Heart left ventricle (tissue), 13 donors: ENCODE measurements around the gene BSPRY.

Source experiments
- POLR2A ChIP-seq, 2 donors: fragments of 450-650 bp; IDR thresholded peaks; one replicate each; pipeline ENCODE4 v1.6.1; 2017; ENCODE audit warnings: antibody characterized with exemption in 2 of 2, mild to moderate bottlenecking in 2 of 2, moderate library complexity in 2 of 2
- TF ChIP-seq, protein P1 (sequence below), 12 donors: fragments of 200-600 bp; sonication (generic) in 4 of 12; IDR thresholded peaks; one replicate each; pipeline versions ENCODE4 v1.5.0 to v1.8.0; 2018 to 2022; ENCODE audit warnings: antibody characterized with exemption in 12 of 12, mild to moderate bottlenecking in 5 of 12
- donor health status: ischemic (EF 13 %, LVEDD 7.1; RV severe dilation, severe dysfunction).
- donor health status: DM: no; HTN: yes; CAD: no.
- donor health status: DM: no; HTN: no; CAD: no.
- donor health status: ischemic (EF 25% LVEDD 6.9; RV normal size, moderate dysfunction).
- donor health status: ischemic (EF 25% LVEDD 5.7; RV mildly dilated, moderate dysfunction).
- donor health status: ischemic (EF 35%, LVEDD 5.7; RV mildly dilated, moderate dysfunction).
- donor health status: nonischemic (EF 11% LVEDD 7.7; RV severe dilation, severe dysfunction).
- donor health status: DM: yes; HTN: yes; CAD: no.
- donor health status: PGD.
- donor health status: ischemic (EF 29% LVEDD 5.4; RV normal size, mild dysfunction).
- donor health status: nonischemic (EF 23%, LVEDD 6.1; RV moderate dilation, normal function).

DNA sequence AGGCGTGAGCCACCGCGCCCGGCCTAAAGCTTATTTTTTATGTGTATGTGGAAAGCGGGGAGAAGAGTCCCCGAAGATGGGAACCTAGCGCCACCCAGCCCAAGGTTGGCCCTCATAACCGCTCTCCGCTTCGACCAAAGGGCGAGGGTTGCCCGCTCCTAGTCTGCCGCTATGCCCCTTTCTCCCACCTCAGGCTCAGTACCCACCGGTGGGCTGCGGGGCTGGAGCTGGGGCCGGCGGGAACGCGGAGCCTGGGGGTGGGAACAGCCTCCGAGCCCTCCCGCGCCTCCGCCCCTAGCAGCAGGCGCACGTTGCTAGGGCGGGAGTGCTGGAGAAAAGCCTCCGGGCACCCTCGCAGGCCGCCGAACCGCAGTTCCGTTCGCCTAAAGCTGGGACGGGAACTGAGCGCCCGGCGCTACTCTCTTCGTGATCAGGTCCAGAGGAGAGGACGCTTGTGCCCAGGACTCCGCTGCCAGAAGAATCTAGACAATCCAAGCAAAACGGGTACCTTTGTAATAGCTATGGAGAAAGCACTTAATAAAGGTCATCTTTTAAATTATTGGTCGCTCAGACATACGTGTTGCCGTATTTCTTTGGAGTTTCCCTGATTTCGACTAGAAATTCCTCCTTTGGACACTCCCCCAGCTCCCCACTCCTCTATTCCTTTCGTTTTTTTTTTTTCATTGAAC lies 9.2 kb upstream of the BSPRY start, which contains the start of gene WDR31:
- TF ChIP-seq POLR2A (IDR thresholded peaks at IDR 0.05), result peak in 1 of 2 donors; percentile 52
- TF ChIP-seq, protein P1, sequence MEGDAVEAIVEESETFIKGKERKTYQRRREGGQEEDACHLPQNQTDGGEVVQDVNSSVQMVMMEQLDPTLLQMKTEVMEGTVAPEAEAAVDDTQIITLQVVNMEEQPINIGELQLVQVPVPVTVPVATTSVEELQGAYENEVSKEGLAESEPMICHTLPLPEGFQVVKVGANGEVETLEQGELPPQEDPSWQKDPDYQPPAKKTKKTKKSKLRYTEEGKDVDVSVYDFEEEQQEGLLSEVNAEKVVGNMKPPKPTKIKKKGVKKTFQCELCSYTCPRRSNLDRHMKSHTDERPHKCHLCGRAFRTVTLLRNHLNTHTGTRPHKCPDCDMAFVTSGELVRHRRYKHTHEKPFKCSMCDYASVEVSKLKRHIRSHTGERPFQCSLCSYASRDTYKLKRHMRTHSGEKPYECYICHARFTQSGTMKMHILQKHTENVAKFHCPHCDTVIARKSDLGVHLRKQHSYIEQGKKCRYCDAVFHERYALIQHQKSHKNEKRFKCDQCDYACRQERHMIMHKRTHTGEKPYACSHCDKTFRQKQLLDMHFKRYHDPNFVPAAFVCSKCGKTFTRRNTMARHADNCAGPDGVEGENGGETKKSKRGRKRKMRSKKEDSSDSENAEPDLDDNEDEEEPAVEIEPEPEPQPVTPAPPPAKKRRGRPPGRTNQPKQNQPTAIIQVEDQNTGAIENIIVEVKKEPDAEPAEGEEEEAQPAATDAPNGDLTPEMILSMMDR (IDR thresholded peaks at IDR 0.05), result peak in 2 of 12 donors; percentile 8 to 31
